Left renal pelvis (tissue), 4 donors: ENCODE results near the gene RABAC1. TPM values are rescaled to one million over a fixed set of nuclear protein-coding genes. Genes with fewer than 3 reads are reported as not detected.
"Not testable (repeated sequence)": the region's sequence is repeated elsewhere in the genome, so short reads cannot be mapped to it uniquely, and the experiment has no call there.

Experiments used
- DNase-seq, 4 donors: peaks; one replicate each; pipeline ENCODE4 v3.0.0-alpha.2; 2013; ENCODE audit warnings: low read depth in 4 of 4, low spot score in 3 of 4
- polyA plus RNA-seq, 4 donors: library from polyadenylated mRNA; unstranded; fragments of 120-200 nt; gene quantifications; one replicate each; pipeline ENCODE4 v1.2.1, GENCODE V29; 2013; ENCODE audit not compliant: insufficient read length in 4 of 4

RABAC1 gene, protein sequence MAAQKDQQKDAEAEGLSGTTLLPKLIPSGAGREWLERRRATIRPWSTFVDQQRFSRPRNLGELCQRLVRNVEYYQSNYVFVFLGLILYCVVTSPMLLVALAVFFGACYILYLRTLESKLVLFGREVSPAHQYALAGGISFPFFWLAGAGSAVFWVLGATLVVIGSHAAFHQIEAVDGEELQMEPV
- polyA plus RNA-seq, result 10 to 100 TPM; 58.5 to 87.5 (median 69.5) TPM

DNA sequence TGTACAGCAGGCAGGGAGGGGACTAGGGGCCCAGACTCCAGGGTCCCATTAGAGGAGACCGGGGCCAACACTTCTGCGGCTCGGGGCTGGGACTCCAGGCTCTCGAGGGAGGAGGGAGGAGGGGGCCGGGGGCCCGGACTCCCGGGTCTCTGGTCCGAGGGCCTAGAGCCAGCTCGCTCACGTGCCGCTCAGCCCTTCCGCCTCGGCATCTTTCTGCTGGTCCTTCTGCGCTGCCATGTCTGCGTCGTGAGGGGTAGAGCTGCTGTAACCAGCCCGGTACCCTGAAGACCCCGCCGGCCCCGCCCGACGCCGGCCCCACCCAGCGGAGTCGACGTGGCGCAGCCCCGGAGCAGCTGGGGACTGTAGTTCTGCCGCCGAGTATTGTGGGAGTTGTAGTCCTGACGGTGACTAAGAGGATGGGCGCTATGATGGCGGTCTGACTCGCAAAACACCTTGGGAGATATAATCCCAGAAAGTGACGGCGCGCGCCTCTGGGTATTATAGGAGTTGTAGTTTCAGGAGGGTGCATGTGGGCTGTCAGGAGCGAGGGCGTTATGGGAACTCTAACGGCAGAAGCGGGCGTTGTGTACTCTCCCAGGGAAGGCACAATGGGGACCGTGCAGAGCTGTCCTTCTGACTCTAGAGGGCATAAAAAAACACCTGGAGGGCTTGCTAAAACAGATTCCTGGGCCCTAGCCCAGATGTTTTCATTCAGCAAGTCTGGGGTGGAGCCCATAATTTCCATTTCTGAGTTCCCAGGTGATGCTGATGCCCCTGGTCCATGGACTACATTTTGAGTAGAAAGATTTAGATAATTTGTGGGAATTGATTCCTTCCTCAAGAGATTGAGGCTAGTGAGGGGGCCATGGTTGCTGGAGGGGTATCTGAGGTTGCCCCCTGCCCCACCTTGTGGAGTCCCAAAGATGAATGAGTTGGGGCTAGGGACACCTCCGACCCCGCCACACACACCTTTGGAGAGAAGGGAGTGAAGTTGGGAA lies at the start of gene RABAC1:
RABAC1 (minus strand) TSS at position 266 of the 998 bp plus-strand sequence; CDS start at position 237, 29 bp downstream.
- DNase-seq, result peak; percentile 77 to 85 (median 80)

- DNase-seq, result no peak
These were observed 47.4 kb upstream of the RABAC1 start for GRCh38 chr19:42006569-42006968.

GRCh38 chr19:42005504-42005903 lies 46.4 kb upstream of the RABAC1 start:
- no peak for DNase-seq

- no peak for DNase-seq
These were observed 44.6 kb upstream of the RABAC1 start for GRCh38 chr19:42003506-42004294.

- DNase-seq, result no peak
These were observed 40.7 kb upstream of the RABAC1 start for GRCh38 chr19:41999878-42000208.

DNA sequence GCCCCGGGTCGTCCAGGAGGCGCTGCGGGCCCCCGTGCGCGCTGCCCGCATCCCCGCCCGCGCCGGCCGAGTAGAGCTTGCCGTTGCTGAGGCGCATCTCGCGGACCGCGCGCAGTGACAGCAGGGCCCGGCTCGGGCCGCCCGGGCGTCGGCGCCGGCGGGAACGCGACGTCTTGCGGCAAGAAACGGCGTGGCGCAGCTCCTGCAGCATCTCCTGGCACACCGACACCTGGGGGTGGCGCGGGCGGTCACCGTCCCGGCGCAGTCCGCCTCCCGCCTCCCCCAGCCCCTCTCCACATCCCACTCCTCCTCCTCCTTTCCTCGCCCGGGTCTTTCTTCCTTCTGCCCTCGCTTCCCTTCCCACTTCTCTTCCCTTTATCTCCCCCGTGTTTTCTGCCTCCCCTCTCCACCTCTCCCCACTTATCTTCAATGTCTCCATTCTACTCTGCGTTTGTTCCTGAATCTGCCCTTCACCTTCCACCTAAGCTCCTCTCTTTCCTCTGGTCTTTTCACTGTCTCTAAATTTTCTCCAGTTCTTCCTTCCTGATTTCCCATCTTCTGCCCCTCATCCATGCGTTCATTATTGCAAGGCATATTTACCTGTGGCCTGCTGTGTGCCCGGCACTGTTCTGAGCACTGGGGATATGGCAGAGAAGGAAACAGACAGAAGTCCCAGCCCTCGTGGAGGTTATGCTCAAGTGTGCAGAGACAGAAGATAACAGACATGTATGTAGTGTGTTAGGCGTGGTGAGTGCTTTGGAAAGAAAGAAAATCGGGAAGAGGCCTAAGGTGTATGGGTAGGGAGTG lies 40.2 kb upstream of the RABAC1 start:
- no peak for DNase-seq

DNA sequence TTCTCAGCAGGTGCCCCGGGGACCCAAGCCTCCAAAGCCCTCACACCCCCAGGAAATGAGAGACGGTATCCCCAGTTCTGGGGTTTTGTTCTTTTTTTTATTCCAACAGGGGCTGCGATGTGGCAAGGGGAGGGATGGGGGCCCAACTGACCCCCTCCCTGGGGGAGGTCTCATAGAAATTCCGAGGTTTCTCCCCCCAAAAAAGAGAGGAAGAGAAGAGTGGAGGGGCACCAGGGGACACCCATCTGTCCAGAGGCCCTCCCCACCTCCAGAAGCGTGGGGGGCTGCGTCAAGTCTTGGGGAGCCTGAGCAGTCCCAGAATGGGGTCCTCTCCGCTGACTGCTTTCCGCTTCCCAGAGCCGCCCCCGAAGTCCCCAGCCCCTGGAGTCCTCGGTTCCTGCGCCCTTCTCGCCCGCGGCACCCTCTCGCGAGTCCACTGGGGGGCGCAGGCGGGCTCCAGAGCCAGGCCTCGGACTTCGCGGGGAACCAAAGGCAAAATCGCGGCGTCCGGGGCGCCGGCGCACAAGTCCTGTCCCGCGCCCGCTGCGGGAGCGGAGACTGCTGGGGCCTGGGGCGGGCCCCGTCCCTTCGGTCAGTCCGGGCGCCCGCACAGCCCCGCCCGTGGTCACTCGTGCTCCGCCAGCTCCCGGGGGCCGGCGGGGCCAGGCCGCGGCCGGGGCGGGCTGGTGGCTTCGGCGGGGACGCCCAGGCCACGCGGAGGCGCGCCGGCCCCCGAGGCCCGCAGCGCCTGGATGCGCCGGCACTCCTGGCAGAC lies 39.3 kb upstream of the RABAC1 start:
- no peak for DNase-seq

GRCh38 chr19:41997851-41998229 lies 38.7 kb upstream of the RABAC1 start:
- no peak for DNase-seq

DNA sequence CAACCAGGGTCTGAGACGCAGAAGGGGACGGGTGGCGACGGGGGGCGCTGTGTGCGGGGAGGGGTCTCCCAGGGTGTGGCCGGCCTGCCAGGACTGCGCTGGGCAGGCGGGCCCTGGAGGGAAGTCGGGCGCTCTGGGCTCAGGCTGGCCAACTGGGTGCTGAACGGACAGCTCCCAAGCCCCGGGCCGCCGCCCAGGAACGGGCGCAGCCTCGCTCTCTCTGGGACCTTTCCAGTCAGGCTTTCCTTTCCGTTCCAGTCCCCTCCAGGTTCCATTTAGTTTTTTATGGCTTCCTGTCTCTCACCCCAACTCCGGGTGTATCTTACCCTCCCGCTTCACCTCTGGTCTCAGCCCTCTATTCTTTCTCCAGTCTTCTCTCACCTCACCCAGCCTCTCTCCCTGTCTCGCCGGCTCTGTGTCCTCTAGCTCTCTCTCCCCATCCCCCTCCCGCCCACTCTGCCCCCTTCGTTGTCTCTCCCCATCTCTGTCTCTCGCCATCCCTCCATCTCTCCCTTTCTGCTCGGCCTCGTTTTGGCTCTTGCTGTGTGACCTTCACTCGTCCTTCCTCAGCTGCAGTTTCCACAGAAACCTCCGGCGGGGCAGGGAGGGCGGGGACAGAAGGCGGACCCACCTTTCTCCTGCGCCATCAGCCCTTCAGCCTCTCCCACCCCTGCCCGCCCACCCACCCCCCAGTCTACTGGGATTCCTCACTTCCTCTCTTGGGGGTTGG lies 38.2 kb upstream of the RABAC1 start:
- peak in 3 of 4 donors; percentile 14 to 37 (median 36) for DNase-seq

DNA sequence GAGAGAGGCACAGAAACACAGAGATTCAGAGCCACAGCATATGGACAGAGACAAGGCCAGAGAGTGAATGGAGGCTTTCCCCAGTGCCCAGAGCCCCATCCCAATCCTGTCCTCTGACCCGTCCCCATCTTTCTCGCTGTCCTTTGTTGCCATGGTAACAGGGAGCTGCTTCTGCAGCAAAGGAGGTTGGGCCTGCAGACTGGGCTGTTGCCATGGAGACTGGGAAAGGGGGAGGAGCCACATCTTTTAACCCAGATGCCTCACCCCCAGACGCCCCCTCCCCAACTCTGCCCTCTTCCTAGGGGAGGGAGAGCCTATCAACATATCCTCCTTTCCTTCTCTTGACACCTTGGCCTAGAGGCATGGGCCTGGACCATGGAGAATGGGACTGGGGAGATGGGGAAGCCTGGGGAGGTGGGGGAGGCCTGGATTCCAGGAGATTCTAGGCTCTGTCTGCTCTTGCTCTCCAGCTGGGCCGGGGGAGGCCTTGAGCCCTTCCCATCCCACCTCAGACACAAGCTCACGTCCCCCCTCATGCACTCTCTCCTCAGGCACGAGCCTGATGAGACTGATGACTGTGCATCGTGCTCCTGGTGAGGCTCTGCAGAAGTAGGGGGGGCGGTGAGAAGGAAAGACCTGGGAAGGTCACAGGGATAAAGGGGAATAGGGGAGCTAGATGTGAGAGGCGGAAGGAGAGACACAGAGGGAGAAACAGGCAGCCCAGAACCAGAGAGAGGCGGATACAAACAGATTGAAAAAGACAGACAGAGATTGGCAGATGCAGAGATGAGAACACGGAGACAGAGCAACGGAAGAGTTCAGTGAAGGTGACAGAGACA lies 37.1 kb upstream of the RABAC1 start:
- no peak for DNase-seq

DNA sequence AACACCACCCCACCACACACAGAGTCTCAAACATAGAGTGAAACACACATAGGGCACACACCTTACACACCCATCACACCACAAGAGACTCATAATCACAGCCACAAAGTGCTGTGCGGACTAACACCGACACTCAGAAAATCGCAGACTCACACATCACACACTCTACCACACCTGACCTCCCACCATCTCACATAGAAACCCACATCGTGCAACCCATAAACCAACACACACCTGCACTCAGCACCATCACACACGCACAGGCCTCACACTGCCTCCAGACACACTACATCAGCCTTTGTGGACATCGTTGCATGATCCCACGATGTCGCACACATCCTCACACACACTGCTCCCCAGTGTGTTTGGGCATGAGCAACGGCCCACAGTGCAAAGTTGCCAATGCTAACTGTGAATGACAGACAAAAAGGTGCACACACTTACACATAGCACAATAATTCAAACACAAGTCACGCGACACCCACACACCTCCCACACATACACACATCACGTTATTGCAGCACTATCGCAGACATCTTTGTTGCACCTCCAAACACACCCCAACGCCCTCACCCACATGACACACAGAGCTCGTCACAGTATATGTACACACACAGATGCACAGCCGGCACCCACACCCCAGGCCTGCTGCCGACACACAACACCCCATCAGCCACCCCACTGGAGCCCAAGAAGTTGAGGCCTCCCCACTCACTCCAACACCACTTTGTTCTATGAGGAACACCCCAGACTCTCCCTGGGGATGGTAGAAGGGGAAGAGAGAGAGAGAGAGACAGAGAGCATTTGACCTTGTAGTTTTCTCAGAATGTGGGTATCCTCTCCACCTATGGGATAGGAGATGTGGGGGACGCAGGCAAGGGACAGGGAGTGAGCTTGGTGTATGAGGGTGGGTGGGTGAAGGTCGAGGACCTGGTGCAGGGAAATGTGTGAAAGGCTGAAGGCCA lies 36.2 kb upstream of the RABAC1 start:
- no peak for DNase-seq

DNA sequence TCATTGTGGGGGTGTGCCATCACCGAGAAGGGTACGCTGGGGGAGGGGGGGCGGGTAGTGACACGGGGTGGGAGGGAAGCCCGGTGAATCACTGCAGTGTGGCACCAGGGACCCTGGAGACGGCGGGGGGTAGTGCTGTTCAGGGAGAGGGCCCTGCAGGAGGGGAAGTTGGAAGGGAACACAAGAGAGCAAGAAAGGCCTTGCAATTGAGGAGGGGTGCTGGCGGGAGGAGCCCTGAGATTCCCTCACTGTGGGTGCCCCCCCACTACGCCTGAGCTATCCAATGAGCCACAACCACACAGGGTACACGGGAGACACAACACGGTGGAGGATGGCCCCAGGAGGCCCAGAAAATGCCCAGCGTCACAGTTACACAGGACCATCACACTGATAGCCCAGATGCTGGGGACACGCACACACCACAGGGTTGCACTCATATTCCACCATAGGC lies 35.4 kb upstream of the RABAC1 start:
- DNase-seq, result no peak

DNA sequence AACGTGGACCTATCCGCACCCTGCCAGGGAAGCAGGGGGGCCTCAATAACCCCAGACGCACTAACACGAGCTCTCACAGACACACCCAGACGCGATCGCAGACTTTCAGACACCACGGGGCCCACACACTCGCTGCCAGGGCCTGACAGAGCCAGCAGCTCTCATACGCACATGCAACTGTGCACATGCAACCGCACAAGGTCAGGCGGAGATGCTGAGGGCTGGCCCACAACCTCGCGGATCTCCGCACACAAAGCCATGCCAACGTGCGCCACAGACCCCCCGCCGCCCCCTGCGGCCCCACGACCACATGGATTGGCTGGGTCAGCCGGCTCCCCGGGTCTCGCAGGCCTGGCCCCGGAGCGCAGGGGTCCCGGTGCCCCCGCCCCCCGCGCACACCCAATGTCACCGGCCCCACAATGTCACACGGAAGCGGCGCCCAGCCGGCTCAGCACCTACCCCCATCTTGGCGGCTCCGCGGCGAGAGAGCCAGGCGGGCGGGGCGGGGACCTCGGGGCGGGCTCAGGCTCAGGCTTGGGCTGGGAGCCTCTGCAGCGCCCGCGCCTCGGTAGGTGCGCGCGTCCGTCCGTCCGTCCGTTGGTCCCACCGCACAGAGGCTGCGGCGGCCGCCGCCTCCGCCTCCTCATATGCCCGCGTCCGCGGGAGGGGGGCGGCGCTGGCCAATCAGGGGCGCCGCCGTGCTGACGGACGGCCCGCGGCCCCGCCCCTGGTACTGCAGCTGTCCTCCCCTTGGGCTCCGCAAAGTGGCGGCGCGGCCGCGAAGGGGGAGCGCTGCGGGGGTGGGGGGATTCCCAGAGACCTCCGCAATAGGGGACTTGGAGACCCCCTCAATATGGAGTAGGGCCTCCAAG lies 34.7 kb upstream of the RABAC1 start, which contains the start of gene ATP1A3:
ATP1A3 (minus strand) TSS at position 619 of the 872 bp plus-strand sequence; CDS start at position 465, 154 bp downstream.
- DNase-seq, result no peak

DNA sequence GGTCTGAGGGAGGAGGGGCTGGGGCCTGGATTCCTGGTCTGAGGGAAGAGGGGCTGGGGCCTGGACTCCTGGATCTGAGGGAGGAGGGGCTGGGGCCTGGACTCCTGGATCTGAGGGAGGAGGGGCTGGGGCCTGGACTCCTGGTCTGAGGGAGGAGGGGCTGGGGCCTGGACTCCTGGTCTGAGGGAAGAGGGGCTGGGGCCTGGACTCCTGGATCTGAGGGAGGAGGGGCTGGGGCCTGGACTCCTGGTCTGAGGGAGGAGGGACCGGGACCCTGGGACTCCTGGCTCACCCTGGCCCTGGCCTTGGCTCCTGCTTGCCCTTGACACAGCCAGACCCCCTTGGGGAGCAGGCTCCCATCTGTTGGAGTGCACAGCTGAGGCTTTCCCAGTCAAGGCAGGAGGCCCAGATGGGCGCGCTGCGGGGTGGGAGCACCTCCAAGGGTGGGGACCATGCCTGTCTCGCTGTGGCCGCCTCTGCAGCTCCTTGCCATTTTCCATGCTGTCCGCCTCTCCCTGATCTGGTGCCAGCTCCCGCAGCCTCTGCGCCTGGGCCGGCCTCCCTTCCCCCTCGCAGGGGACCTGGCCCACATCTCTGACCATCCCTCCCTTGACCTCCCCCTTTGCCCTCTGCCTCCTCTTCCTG lies 32.9 kb upstream of the RABAC1 start:
- DNase-seq, result not testable (repeated sequence)

DNA sequence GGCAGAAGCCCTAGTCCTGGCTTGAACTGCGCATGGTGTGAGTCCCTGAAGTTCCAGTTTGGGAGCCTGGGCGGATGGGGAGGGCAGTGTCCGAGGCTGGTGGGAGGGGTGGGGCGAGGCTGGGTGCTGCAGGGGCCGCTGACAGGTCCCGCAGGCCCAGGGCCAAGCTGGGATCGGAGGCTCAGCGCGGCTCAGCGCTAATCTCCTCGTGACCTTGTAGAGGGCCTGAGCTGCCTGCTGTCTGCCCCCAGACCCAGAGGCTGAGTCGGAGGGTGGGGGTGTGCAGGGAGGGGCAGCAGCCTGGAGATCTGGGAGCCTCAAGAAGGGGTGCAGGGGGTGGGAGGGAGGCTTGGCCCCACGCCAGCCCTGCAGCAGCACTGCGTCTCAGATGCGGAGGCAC lies 31.9 kb upstream of the RABAC1 start:
- DNase-seq, result no peak
